Ascending aorta (tissue), 2 donors: ENCODE data around the gene LEF1. TPM values are rescaled to one million over a fixed set of nuclear protein-coding genes. Genes with fewer than 3 reads are reported as not detected.

Experiments
- DNase-seq, 2 donors: peaks; one replicate each; pipeline ENCODE4 v3.0.0-alpha.2; 2019; ENCODE audit warnings: low spot score in 2 of 2
- H3K27ac ChIP-seq, 2 donors: fragments of 200-600 bp; sonication (generic); one replicate each; pipeline ENCODE4 v1.5.1; 2016 to 2017; ENCODE audit warnings: mild to moderate bottlenecking in 1 of 2
- H3K27me3 ChIP-seq: fragments of 200-600 bp; sonication (generic); one replicate; pipeline ENCODE4 v1.5.1; 2017
- H3K36me3 ChIP-seq, 2 donors: fragments of 200-600 bp; sonication (generic); one replicate each; pipeline ENCODE4 v1.5.1; 2016
- H3K4me1 ChIP-seq, 2 donors: fragments of 200-600 bp; sonication (generic); one replicate each; pipeline ENCODE4 v1.5.1; 2016 to 2017; ENCODE audit warnings: mild to moderate bottlenecking in 1 of 2
- H3K4me3 ChIP-seq, 2 donors: fragments of 200-600 bp; sonication (generic); one replicate each; pipeline ENCODE4 v1.5.1; 2016 to 2017; ENCODE audit warnings: mild to moderate bottlenecking in 1 of 2
- H3K9me3 ChIP-seq, 2 donors: fragments of 200-600 bp; sonication (generic); one replicate each; pipeline ENCODE4 v1.5.1; 2016
- CTCF ChIP-seq, 3 experiments: fragments of 200-600 bp in 2 of 3; fragments of 450-650 bp in 1 of 3; sonication (generic) in 2 of 3; IDR thresholded peaks; one replicate each; pipeline ENCODE4 v1.5.1; 2016 to 2019; ENCODE audit warnings: antibody characterized with exemption in 3 of 3, mild to moderate bottlenecking in 1 of 3, moderate library complexity in 1 of 3
- intact Hi-C: fragments of 100-400 bp; cut with DNase I; formaldehyde crosslinking; loops from one replicate; pipeline ENCODE4 v1.15.1; 2023
- total RNA-seq: library from RNA; depleted of rRNA; stranded (reverse); fragments of >200 nt; gene quantifications from one replicate; pipeline ENCODE4 v1.1.0, GENCODE V29; 2016

The LEF1 gene
- total RNA-seq, 1 donor from 2014 or later, result not detected

GRCh38 chr4:108149588-108150380, 18.9 kb downstream of the LEF1 start:
- Histone ChIP-seq H3K9me3 (no peaks in the 10 kb centered on the region), H3K27ac (no peak overlapping the region), H3K36me3 (no peaks in the 10 kb centered on the region), H3K4me3 (no peak overlapping the region), H3K27me3 (no peaks in the 10 kb centered on the region), H3K4me1 (no peaks in the 10 kb centered on the region)
- intact Hi-C loops, result no loop called here
- no peak for TF ChIP-seq CTCF (IDR thresholded peaks at IDR 0.05)
- DNase-seq, result no peak

- TF ChIP-seq CTCF (IDR thresholded peaks at IDR 0.05), result no peak
Observed at GRCh38 chr4:108148316-108148715, 20.4 kb downstream of the LEF1 start.

GRCh38 chr4:108146819-108147218, 21.9 kb downstream of the LEF1 start:
- intact Hi-C loops, result no loop called here
- no peak for TF ChIP-seq CTCF (IDR thresholded peaks at IDR 0.05)
- H3K27ac ChIP-seq, result no peak overlapping the region
- no peaks in the 10 kb centered on the region for H3K27me3 ChIP-seq
- no peaks in the 10 kb centered on the region for H3K4me1 ChIP-seq
- no peak overlapping the region for H3K4me3 ChIP-seq
- DNase-seq, result no peak
- no peaks in the 10 kb centered on the region for H3K36me3 ChIP-seq
- H3K9me3 ChIP-seq, result no peaks in the 10 kb centered on the region

More at GRCh38 chr4:108148316-108148715, 20.4 kb downstream of the LEF1 start:
- H3K9me3 ChIP-seq, result no peaks in the 10 kb centered on the region
- no peak overlapping the region for H3K27ac ChIP-seq
- intact Hi-C loops, result no loop called here
- H3K4me1 ChIP-seq, result no peaks in the 10 kb centered on the region
- H3K27me3 ChIP-seq, result no peaks in the 10 kb centered on the region
- H3K36me3 ChIP-seq, result no peaks in the 10 kb centered on the region
- DNase-seq, result no peak
- no peak overlapping the region for H3K4me3 ChIP-seq

- no peaks in the 10 kb centered on the region for H3K27me3 ChIP-seq
- no peak overlapping the region for H3K4me3 ChIP-seq
- H3K36me3 ChIP-seq, result no peaks in the 10 kb centered on the region
- intact Hi-C loops, result no loop called here
- no peak for TF ChIP-seq CTCF (IDR thresholded peaks at IDR 0.05)
- DNase-seq, result no peak
- no peaks in the 10 kb centered on the region for H3K4me1 ChIP-seq
- no peak overlapping the region for H3K27ac ChIP-seq
- no peaks in the 10 kb centered on the region for H3K9me3 ChIP-seq
Observed at GRCh38 chr4:108146336-108146735, 22.4 kb downstream of the LEF1 start.

- H3K4me3 ChIP-seq, result no peak overlapping the region
- DNase-seq, result no peak
- TF ChIP-seq CTCF (IDR thresholded peaks at IDR 0.05), result no peak
- H3K27me3 ChIP-seq, result no peaks in the 10 kb centered on the region
- no peak overlapping the region for H3K27ac ChIP-seq
- H3K36me3 ChIP-seq, result no peaks in the 10 kb centered on the region
- H3K9me3 ChIP-seq, result no peaks in the 10 kb centered on the region
- no peaks in the 10 kb centered on the region for H3K4me1 ChIP-seq
- intact Hi-C loops, result no loop called here
Observed at GRCh38 chr4:108144451-108144850, 24.3 kb downstream of the LEF1 start.
